ENCODE data around the gene TEX29. TPM values are rescaled to one million over a fixed set of nuclear protein-coding genes. Genes with fewer than 3 reads are reported as not detected.

Gene TEX29
- total RNA-seq, 4 donors from 2014 or later = 2.4 TPM; not detected in 3

GRCh38 chr13:111326981-111327642, 6.7 kb downstream of the TEX29 start:
- H3K4me3 ChIP-seq = no peak overlapping the region
- WGBS, 2 donors = 81 to 87% methylated on average over 10 to 16 of the region's 16 CpGs
- H3K36me3 ChIP-seq = peaks cover 0 to 19% (median 0%) of the 10 kb centered on the region in 3 donors
- no peaks in the 10 kb centered on the region for H3K9me3 ChIP-seq
- TF ChIP-seq EP300 (IDR thresholded peaks at IDR 0.05) (no peak), POLR2A (IDR thresholded peaks at IDR 0.05) (no peak), CTCF (IDR thresholded peaks at IDR 0.05) (no peak)
- H3K27ac ChIP-seq = no peak overlapping the region
- H3K4me1 ChIP-seq = no peaks in the 10 kb centered on the region
- no peaks in the 10 kb centered on the region for H3K27me3 ChIP-seq
- no peak for DNase-seq (ENCODE audit: low spot score in 2 of 2)

DNA sequence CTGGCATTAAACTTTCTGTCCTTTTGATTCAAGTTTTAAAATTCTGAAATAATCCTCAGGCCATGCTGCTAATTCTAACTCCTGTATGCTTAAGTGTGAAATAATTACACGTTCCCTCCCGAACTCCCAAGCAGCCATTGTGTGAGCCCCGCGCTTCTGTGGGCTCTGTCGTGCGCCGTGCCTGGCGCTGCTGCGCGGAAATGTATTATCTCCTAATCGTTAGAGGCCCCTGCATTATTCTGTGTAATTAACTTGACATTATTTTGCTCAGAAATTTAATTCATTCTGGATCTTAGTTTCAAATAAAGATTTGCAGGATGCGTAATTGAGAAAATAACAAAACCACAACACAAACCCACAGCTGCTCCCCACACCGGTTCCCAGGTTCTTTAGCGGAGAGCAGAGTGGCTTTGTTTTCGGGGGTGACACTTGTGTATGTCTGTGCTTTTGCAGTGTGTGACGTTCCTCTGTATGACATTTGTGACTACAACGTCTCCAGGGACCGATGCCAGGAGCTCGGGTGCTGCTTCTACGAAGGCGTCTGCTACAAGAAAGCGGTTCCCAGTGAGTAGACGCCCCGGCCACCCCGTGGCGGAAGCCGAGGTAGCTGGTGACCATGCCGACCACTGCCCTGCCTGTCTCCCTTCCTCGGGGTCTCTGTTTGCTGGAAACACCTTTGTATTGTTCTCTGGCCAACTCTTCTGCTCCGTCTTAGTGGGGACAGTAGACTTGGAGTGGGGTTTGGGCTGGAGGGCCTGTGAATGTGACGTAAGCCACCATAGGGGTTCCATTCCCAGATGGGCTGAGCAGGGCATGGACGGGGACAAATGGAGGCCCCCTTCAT, 7.5 kb downstream of the TEX29 start:
- H3K27ac ChIP-seq = no peak overlapping the region
- no peak for DNase-seq (ENCODE audit: low spot score in 2 of 2)
- no peaks in the 10 kb centered on the region for H3K27me3 ChIP-seq
- H3K36me3 ChIP-seq = peaks cover 0 to 19% (median 0%) of the 10 kb centered on the region in 3 donors
- H3K4me1 ChIP-seq = no peaks in the 10 kb centered on the region
- H3K9me3 ChIP-seq = no peaks in the 10 kb centered on the region
- WGBS, 2 donors = 89 to 92% methylated on average over 32 of the region's 32 CpGs
- H3K4me3 ChIP-seq = no peak overlapping the region
- TF ChIP-seq CTCF (IDR thresholded peaks at IDR 0.05) = no peak
- no peak for TF ChIP-seq POLR2A (IDR thresholded peaks at IDR 0.05)
- TF ChIP-seq EP300 (IDR thresholded peaks at IDR 0.05) = no peak

GRCh38 chr13:111328574-111329410, 8.3 kb downstream of the TEX29 start:
- Histone ChIP-seq H3K9me3 (peaks cover 0 to 6% (median 0%) of the 10 kb centered on the region in 4 donors), H3K4me3 (no peak overlapping the region), H3K4me1 (no peaks in the 10 kb centered on the region), H3K36me3 (peaks cover 0 to 19% (median 0%) of the 10 kb centered on the region in 3 donors), H3K27ac (no peak overlapping the region), H3K27me3 (no peaks in the 10 kb centered on the region)
- whole genome bisulfite sequencing, 2 donors = 81 to 88% methylated on average over 27 to 30 of the region's 30 CpGs
- TF ChIP-seq EP300 (IDR thresholded peaks at IDR 0.05) (no peak), CTCF (IDR thresholded peaks at IDR 0.05) (no peak), POLR2A (IDR thresholded peaks at IDR 0.05) (no peak)
- DNase-seq (ENCODE audit: low spot score in 2 of 2) = no peak

DNA sequence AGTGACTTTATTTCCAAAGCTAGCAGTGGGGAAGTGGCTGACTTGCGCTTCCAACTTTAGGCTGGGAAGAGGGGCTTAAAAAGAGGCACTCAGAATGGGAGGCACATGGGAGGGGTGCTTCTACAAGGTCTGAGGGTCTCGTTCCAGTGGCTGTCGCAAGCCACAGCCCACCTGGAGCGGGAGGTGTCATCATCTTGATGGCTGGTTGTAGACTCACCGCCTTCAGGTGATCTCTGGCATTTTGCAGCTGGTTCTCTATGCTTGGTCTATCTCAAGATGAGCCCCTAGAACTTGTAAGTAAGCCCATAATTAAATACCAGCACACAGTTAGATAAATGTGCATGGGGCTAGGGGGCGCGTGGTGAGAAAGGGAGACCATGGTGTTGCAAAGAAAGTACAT, 9.2 kb downstream of the TEX29 start:
- DNase-seq (ENCODE audit: low spot score in 2 of 2) = no peak
- WGBS, 2 donors = 90 to 92% methylated on average over 7 of the region's 7 CpGs
- H3K4me1 ChIP-seq = no peaks in the 10 kb centered on the region

More for the DNA sequence above, 9.2 kb downstream of the TEX29 start:
- peaks cover 0 to 7% (median 0%) of the 10 kb centered on the region in 4 donors for H3K9me3 ChIP-seq
- H3K4me3 ChIP-seq = no peak overlapping the region
- H3K27ac ChIP-seq = no peak overlapping the region
- no peak for TF ChIP-seq CTCF (IDR thresholded peaks at IDR 0.05)
- TF ChIP-seq EP300 (IDR thresholded peaks at IDR 0.05) = no peak
- TF ChIP-seq POLR2A (IDR thresholded peaks at IDR 0.05) = no peak
- no peaks in the 10 kb centered on the region for H3K27me3 ChIP-seq
- H3K36me3 ChIP-seq = peaks cover 0 to 19% (median 0%) of the 10 kb centered on the region in 3 donors
